Parathyroid adenoma (tissue), 2 donors: Measurements from ENCODE around the gene FABP6.

Experiments
- H2AFZ ChIP-seq: fragments of 300-600 bp; sonication (generic); one replicate; pipeline ENCODE4 v1.7.0; 2017; ENCODE audit warnings: antibody characterized with exemption, mild to moderate bottlenecking
- H3K27ac ChIP-seq: fragments of 300-600 bp; sonication (generic); one replicate; pipeline ENCODE4 v1.7.0; 2017
- H3K27me3 ChIP-seq: fragments of 300-600 bp; sonication (generic); one replicate; pipeline ENCODE4 v1.7.0; 2017; ENCODE audit warnings: low read length; ENCODE audit not compliant: control insufficient read depth, insufficient read depth
- H3K36me3 ChIP-seq: fragments of 300-600 bp; sonication (generic); one replicate; pipeline ENCODE4 v1.7.0; 2017; ENCODE audit warnings: low read length; ENCODE audit not compliant: control insufficient read depth, insufficient read depth
- H3K4me1 ChIP-seq: fragments of 300-600 bp; sonication (generic); one replicate; pipeline ENCODE4 v1.7.0; 2017; ENCODE audit warnings: control low read depth
- H3K4me2 ChIP-seq: fragments of 300-600 bp; sonication (generic); one replicate; pipeline ENCODE4 v1.7.0; 2017; ENCODE audit warnings: low read length
- H3K4me3 ChIP-seq: fragments of 300-600 bp; sonication (generic); one replicate; pipeline ENCODE4 v1.7.0; 2017; ENCODE audit warnings: low read depth, low read length
- H3K79me2 ChIP-seq: fragments of 300-600 bp; sonication (generic); one replicate; pipeline ENCODE4 v1.7.0; 2017; ENCODE audit warnings: control low read depth
- H3K9ac ChIP-seq: fragments of 300-600 bp; sonication (generic); one replicate; pipeline ENCODE4 v1.7.0; 2017; ENCODE audit warnings: mild to moderate bottlenecking
- H3K9me3 ChIP-seq: fragments of 300-600 bp; sonication (generic); one replicate; pipeline ENCODE4 v1.7.0; 2017; ENCODE audit warnings: low read length; ENCODE audit not compliant: control insufficient read depth
- CTCF ChIP-seq: fragments of 300-600 bp; sonication (generic); IDR thresholded peaks from one replicate; pipeline ENCODE4 v1.7.0; 2017; ENCODE audit warnings: antibody characterized with exemption, mild to moderate bottlenecking
- donor health status: primary hyperparathyroidism.

Gene FABP6

GRCh38 chr5:160185626-160186360 lies 43.5 kb upstream of the FABP6 start:
- Histone ChIP-seq H3K36me3 (no peaks in the 10 kb centered on the region), H2AFZ (no peak overlapping the region), H3K79me2 (no peaks in the 10 kb centered on the region), H3K4me1 (no peaks in the 10 kb centered on the region), H3K4me2 (no peak overlapping the region), H3K27me3 (no peaks in the 10 kb centered on the region), H3K9me3 (no peaks in the 10 kb centered on the region), H3K27ac (no peak overlapping the region), H3K9ac (no peak overlapping the region), H3K4me3 (no peak overlapping the region)
- TF ChIP-seq CTCF = no peak

- no peak overlapping the region for H3K4me3 ChIP-seq
- no peak for TF ChIP-seq CTCF
- H3K4me1 ChIP-seq = no peaks in the 10 kb centered on the region
- no peak overlapping the region for H3K4me2 ChIP-seq
- no peaks in the 10 kb centered on the region for H3K9me3 ChIP-seq
- no peak overlapping the region for H2AFZ ChIP-seq
- H3K36me3 ChIP-seq = no peaks in the 10 kb centered on the region
- H3K27me3 ChIP-seq = no peaks in the 10 kb centered on the region
- H3K9ac ChIP-seq = no peak overlapping the region
- no peaks in the 10 kb centered on the region for H3K79me2 ChIP-seq
- no peak overlapping the region for H3K27ac ChIP-seq
Observed at GRCh38 chr5:160186480-160186879, 42.8 kb upstream of the FABP6 start.

- H3K27ac ChIP-seq = no peak overlapping the region
- no peaks in the 10 kb centered on the region for H3K9me3 ChIP-seq
- H3K36me3 ChIP-seq = no peaks in the 10 kb centered on the region
- H3K79me2 ChIP-seq = no peaks in the 10 kb centered on the region
- H2AFZ ChIP-seq = no peak overlapping the region
- no peak for TF ChIP-seq CTCF
- H3K4me3 ChIP-seq = no peak overlapping the region
- no peak overlapping the region for H3K4me2 ChIP-seq
- no peaks in the 10 kb centered on the region for H3K4me1 ChIP-seq
- H3K27me3 ChIP-seq = no peaks in the 10 kb centered on the region
- no peak overlapping the region for H3K9ac ChIP-seq
Observed at GRCh38 chr5:160187091-160187490, 42.2 kb upstream of the FABP6 start.

DNA sequence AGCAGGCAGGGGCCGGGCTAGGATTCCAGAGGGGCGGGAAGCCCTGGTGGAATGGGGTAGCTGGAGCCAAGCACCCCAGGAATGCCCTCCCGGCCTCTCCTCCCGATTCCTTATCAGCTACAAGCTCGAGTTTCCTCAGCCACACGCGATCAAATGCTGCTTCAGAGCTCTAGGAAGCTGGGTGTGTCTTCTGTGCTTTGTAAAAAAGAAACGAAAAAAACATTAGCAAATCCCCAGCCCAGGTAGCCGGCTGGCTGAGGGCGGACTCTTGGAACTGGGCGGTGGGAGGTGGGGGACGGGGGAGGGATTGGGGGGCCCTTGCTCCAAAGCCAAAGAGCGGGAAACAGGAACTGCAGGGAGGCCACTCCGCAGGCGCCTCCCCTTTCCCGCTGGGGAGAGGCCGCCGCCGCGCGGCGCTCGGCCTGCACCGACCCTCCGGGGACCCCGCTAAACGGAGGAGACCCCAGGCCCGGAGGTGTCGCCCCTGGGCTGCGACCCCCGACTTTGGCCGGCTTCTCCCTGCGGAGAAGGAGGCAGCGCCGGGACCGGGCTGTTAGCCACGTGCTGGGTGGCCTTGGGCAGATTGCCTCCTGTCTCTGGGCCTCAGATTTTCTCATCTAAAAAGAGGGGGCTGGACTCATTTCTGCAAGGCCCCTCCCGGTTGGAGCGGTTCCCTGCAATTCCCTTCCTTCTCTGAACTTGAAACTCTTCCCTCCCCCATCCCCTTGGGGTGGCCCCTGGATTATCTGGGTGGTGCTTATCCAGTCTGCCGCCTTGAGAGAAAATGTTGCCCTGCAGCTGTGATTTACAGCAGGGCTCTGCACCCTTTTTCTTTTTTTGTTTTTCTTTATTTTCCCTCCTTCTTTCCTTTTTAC lies 40.9 kb upstream of the FABP6 start:
- Histone ChIP-seq H3K4me1 (no peaks in the 10 kb centered on the region), H3K27me3 (no peaks in the 10 kb centered on the region), H3K4me2 (peak overlapping the region; percentile 32), H3K27ac (no peak overlapping the region), H3K4me3 (peak overlapping the region; percentile 13), H2AFZ (peak overlapping the region; percentile 86), H3K36me3 (no peaks in the 10 kb centered on the region), H3K9me3 (no peaks in the 10 kb centered on the region), H3K79me2 (no peaks in the 10 kb centered on the region), H3K9ac (no peak overlapping the region)
- no peak for TF ChIP-seq CTCF
